Stomach (tissue), 4 donors: ENCODE data around the gene CFAP221.

ENCODE experiments used
- POLR2A ChIP-seq, 4 donors: fragments of 450-650 bp; IDR thresholded peaks; one replicate each; pipeline ENCODE4 v1.6.1; 2016; ENCODE audit warnings: antibody characterized with exemption in 4 of 4, control low read depth in 2 of 4, mild to moderate bottlenecking in 1 of 4, moderate library complexity in 1 of 4
- POLR2AphosphoS5 ChIP-seq, 3 donors: sonication (generic); formaldehyde crosslinking; IDR thresholded peaks; one replicate each; pipeline ENCODE4 v1.6.1; 2016; ENCODE audit warnings: antibody characterized with exemption in 3 of 3
- TF ChIP-seq, protein P1 (sequence below), 7 experiments: fragments of 450-650 bp in 4 of 7; fragments of 200-600 bp in 3 of 7; sonication (generic) in 3 of 7; IDR thresholded peaks; one replicate each; pipeline ENCODE4 v1.5.1; 2016 to 2019; ENCODE audit warnings: antibody characterized with exemption in 7 of 7, control low read depth in 2 of 7, mild to moderate bottlenecking in 1 of 7

DNA sequence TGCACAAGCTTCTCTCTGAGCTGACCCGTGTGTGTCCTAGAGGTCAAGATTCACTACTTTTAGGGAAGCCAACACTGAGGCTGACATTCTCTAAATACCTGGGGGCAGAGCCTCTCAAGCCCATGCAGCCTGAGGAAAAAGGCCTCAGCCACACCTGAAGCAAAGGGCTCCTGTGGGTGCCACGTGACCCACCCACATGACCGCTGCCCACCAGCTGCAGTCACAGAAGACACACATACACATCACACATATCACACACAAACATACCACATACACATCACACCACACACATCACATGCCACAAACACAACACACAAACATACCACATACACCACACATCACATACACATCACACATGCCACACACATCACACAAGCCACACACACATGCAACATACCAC lies 149.3 kb downstream of the CFAP221 start:
- TF ChIP-seq, protein P1, sequence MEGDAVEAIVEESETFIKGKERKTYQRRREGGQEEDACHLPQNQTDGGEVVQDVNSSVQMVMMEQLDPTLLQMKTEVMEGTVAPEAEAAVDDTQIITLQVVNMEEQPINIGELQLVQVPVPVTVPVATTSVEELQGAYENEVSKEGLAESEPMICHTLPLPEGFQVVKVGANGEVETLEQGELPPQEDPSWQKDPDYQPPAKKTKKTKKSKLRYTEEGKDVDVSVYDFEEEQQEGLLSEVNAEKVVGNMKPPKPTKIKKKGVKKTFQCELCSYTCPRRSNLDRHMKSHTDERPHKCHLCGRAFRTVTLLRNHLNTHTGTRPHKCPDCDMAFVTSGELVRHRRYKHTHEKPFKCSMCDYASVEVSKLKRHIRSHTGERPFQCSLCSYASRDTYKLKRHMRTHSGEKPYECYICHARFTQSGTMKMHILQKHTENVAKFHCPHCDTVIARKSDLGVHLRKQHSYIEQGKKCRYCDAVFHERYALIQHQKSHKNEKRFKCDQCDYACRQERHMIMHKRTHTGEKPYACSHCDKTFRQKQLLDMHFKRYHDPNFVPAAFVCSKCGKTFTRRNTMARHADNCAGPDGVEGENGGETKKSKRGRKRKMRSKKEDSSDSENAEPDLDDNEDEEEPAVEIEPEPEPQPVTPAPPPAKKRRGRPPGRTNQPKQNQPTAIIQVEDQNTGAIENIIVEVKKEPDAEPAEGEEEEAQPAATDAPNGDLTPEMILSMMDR (IDR thresholded peaks at IDR 0.05), result no peak
- TF ChIP-seq POLR2AphosphoS5 (IDR thresholded peaks at IDR 0.05) (no peak), POLR2A (IDR thresholded peaks at IDR 0.05) (no peak)
